Vagina (tissue), 2 donors: ENCODE data around the gene PUSL1.

Experiments
- CTCF ChIP-seq, 3 experiments: fragments of 450-650 bp in 2 of 3; fragments of 200-600 bp in 1 of 3; sonication (generic) in 1 of 3; IDR thresholded peaks; one replicate each; pipeline ENCODE4 v1.5.1; 2017 to 2019; ENCODE audit warnings: antibody characterized with exemption in 3 of 3, mild to moderate bottlenecking in 2 of 3, moderate library complexity in 2 of 3
- POLR2A ChIP-seq, 2 donors: fragments of 450-650 bp; IDR thresholded peaks; one replicate each; pipeline ENCODE4 v1.6.1; 2017; ENCODE audit warnings: antibody characterized with exemption in 2 of 2, mild to moderate bottlenecking in 2 of 2, moderate library complexity in 2 of 2

- no peak for TF ChIP-seq CTCF (IDR thresholded peaks at IDR 0.05)
- no peak for TF ChIP-seq POLR2A (IDR thresholded peaks at IDR 0.05)
These were observed 40.7 kb upstream of the PUSL1 start for GRCh38 chr1:1267488-1268283.
